GM06990 (cell line): Measurements from ENCODE around the gene CLCF1.
"Not testable (repeated sequence)": the region's sequence is repeated elsewhere in the genome, so short reads cannot be mapped to it uniquely, and the experiment has no call there.

Source experiments
- DNase-seq: peaks from one replicate; pipeline ENCODE4 v3.0.0-alpha.2; 2011; ENCODE audit not compliant: insufficient read length; ENCODE audit errors: extremely low read depth
- H3K27me3 ChIP-seq: replicated peaks from 2 replicates; pipeline ENCODE4 v1.6.0; 2011; ENCODE audit warnings: low read length; ENCODE audit not compliant: control insufficient read depth, insufficient read depth
- H3K36me3 ChIP-seq: 2 replicates; pipeline ENCODE4 v1.5.1; 2011; ENCODE audit warnings: low read length; ENCODE audit not compliant: control insufficient read depth, insufficient read depth
- H3K4me3 ChIP-seq: replicated peaks from 2 replicates; pipeline ENCODE4 v1.5.1; 2011; ENCODE audit warnings: low read depth, mild to moderate bottlenecking, control low read depth, low read length
- TF ChIP-seq, protein P1 (sequence below): IDR thresholded peaks from 2 replicates; pipeline ENCODE4 v1.5.1; 2011; ENCODE audit warnings: low read length, control low read depth, mild to moderate bottlenecking, inconsistent platforms; ENCODE audit not compliant: insufficient read depth, poor library complexity, severe bottlenecking

CLCF1 gene

DNA sequence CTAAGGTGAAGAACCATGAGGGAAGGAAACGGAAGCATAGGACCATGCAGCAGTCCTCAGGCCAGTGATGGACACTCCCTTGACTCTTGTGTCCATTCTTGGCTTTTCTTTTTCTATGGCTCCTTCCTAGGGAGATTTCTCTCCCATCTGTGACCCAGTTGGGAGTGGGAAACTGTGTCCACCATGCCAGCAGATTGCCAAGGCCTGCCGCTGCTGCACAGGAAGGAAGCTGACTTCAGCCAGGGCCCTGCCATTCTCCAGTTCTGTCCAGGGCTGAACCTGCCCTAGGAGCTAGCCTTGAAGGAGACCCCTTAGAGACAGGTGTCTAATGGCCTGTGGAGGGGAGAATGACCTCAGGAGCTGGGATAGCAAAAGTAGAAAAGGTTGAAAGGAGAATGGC lies 52.7 kb downstream of the CLCF1 start:
- TF ChIP-seq, protein P1, sequence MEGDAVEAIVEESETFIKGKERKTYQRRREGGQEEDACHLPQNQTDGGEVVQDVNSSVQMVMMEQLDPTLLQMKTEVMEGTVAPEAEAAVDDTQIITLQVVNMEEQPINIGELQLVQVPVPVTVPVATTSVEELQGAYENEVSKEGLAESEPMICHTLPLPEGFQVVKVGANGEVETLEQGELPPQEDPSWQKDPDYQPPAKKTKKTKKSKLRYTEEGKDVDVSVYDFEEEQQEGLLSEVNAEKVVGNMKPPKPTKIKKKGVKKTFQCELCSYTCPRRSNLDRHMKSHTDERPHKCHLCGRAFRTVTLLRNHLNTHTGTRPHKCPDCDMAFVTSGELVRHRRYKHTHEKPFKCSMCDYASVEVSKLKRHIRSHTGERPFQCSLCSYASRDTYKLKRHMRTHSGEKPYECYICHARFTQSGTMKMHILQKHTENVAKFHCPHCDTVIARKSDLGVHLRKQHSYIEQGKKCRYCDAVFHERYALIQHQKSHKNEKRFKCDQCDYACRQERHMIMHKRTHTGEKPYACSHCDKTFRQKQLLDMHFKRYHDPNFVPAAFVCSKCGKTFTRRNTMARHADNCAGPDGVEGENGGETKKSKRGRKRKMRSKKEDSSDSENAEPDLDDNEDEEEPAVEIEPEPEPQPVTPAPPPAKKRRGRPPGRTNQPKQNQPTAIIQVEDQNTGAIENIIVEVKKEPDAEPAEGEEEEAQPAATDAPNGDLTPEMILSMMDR = no peak
- H3K36me3 ChIP-seq = no peaks in the 10 kb centered on the region
- DNase-seq = no peak
- H3K4me3 ChIP-seq = no peak overlapping the region
- no peaks in the 10 kb centered on the region for H3K27me3 ChIP-seq

DNA sequence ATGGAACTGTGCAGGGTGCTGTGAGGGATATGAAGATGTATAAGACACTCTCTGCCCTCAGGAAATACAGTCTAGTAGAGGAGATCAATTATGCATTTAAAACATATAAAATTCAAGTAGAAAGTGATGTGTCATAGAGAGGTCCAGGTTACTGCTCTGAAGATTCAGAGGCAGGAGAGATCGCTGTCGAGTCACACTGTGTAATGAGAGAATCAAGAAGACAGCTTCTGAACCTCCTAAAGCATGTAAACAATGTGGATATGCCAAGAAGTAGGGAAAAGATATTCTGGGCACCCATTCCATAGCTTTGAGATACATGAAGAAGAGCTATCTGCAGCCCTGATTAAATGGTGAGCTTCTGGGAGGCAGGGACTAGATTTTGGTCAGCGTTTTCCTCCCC lies 53.4 kb downstream of the CLCF1 start:
- H3K27me3 ChIP-seq = no peaks in the 10 kb centered on the region

DNA sequence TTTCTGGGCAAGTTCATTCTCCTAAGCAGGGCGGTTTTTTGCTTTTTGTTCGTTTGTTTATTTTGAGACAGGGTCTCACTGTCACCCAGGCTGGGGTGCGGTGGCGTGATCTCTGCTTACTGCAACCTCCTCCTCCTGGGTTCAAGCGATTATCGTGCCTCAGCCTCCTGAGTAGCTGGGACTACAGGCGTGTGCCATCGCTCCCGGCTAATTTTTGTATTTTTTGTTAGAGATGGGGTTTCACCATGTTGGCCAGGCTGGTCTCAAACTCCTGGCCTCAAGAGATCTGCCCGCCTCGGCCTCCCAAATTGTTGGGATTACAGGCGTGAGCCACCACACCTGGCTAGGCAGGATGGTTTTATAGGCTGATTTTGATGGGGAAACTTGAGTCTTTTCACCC lies 54.5 kb downstream of the CLCF1 start:
- not testable (repeated sequence) for H3K27me3 ChIP-seq, H3K4me3 ChIP-seq, DNase-seq, H3K36me3 ChIP-seq

More for the DNA sequence above, 53.4 kb downstream of the CLCF1 start:
- no peak for DNase-seq
- H3K36me3 ChIP-seq = no peaks in the 10 kb centered on the region
- TF ChIP-seq, protein P1 = no peak
- no peak overlapping the region for H3K4me3 ChIP-seq

DNA sequence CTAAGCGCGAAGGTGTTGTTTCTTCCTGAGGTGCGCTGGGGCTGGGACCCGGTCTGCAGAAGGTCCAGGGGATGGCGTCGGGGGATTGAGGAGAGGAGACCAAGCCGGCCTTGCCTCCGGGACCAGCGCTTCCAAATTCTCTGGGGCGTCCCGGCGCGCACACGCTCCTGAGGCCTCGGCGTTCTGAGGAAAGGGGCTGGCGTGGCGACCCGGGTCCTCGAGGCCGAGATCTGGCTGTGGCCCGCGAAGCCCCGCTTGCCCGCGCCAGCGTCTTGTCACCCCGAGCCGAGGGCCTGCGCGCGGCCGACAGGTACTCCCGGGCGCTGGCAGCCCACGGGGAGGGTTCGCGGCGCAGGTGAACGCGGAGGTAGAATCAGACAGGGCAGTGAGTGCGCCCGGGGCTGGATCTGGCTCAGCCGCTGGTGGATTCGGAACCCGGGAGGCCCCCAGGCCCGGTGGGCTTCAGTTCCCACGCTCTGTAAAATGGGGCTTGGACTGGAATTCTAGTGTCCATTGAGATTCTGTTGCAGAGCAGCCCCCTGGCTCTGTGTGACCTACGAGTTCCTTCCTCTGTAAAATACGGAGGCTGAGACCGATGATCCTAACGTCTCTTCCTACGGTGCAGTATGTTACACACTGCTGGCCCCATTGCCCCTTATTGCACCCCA lies 55.4 kb downstream of the CLCF1 start:
- no peak for DNase-seq
- peak overlapping the region; percentile 87 for H3K4me3 ChIP-seq
- H3K27me3 ChIP-seq = no peaks in the 10 kb centered on the region
- H3K36me3 ChIP-seq = no peaks in the 10 kb centered on the region
- TF ChIP-seq, protein P1 = no peak

DNA sequence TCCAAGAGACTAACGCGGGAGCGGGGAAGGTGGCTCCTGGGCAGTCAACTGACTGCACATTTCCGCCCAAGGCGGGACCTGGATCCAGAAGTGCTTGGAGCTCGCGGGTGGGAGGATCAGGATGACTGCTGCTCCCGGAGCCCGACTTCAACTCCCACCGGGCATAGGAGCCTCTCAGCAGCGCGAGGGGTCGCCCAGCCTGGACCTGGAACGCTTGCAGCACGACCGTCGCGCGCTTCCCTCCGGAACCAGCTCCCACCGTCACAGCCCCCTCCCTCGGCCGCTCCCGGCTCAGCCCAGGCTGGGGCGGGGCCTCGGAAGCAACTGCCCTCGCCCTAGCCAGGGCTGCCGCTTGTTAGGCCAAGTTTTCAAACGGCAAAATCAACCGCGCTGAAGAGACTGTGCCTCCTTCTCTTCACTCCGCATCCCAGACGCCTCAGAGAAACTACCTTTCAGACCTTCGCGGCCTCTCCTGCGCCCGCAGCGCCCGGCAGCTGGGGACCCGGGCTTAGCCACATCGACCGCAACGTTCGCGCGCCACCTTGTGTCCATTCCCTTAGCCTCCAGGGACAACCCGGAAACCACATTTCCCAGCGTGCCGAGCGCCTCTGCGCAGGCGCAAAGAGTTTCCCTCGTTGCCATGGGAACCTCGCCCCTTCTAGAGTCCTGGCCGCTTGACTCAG lies 56.1 kb downstream of the CLCF1 start:
- TF ChIP-seq, protein P1 = peak; percentile 87
- no peaks in the 10 kb centered on the region for H3K36me3 ChIP-seq
- peak; percentile 95 for DNase-seq

DNA sequence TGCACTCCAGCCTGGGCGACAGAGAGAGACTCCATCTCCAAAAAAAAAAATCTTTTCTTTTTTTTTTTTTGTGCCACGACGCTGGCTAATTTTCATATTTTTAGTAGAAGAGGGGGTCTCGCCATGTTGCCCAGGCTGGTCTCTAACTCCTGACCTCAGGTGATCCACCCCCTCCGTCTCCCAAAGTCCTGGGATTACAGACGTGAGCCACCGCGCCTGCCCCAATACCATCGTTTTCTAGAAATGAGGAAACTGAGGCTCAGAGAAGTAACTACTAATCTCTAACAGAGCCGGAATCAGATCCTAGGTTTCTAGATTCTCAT lies 56.6 kb downstream of the CLCF1 start:
- no peaks in the 10 kb centered on the region for H3K27me3 ChIP-seq
- H3K36me3 ChIP-seq = no peaks in the 10 kb centered on the region
- peak overlapping the region; percentile 87 for H3K4me3 ChIP-seq
- no peak for DNase-seq
- TF ChIP-seq, protein P1 = no peak

More for the DNA sequence above, 56.1 kb downstream of the CLCF1 start:
- peak overlapping the region; percentile 87 for H3K4me3 ChIP-seq
- no peaks in the 10 kb centered on the region for H3K27me3 ChIP-seq
